ENCODE data around the gene ABCA1. TPM values are rescaled to one million over a fixed set of nuclear protein-coding genes. Genes with fewer than 3 reads are reported as not detected.

The ABCA1 gene
- total RNA-seq, 1 donor = 21.0 TPM

Other genes with a start within 250 kb of the ABCA1 start
- gene OR13D1, start 233.6 kb downstream of the ABCA1 start, total RNA-seq = not detected
- gene NIPSNAP3A, start 180.5 kb downstream of the ABCA1 start, total RNA-seq = 38.8 TPM
- gene NIPSNAP3B, start 164.0 kb downstream of the ABCA1 start, total RNA-seq = 3.5 TPM